Ishikawa (cell line): ENCODE data around the gene NPAS3.

Experiments used
- CEBPB ChIP-seq: IDR thresholded peaks from 2 replicates; pipeline ENCODE4 v1.6.1; 2012
- CREB1 ChIP-seq: IDR thresholded peaks from 2 replicates; pipeline ENCODE4 v1.6.1; 2012; ENCODE audit warnings: low read depth
- EGR1 ChIP-seq: IDR thresholded peaks from 2 replicates; pipeline ENCODE4 v1.6.1; 2012
- EP300 ChIP-seq: IDR thresholded peaks from 2 replicates; pipeline ENCODE4 v1.6.1; 2012; ENCODE audit warnings: borderline replicate concordance
- FOXM1 ChIP-seq: IDR thresholded peaks from 2 replicates; pipeline ENCODE4 v1.6.1; 2012; ENCODE audit warnings: low read depth, borderline replicate concordance
- MAX ChIP-seq: IDR thresholded peaks from 2 replicates; pipeline ENCODE4 v1.6.1; 2012
- NFIC ChIP-seq: IDR thresholded peaks from 2 replicates; pipeline ENCODE4 v1.6.1; 2012
- RAD21 ChIP-seq: IDR thresholded peaks from 2 replicates; pipeline ENCODE4 v1.6.1; 2012; ENCODE audit warnings: low read depth
- TAF1 ChIP-seq: IDR thresholded peaks from 2 replicates; pipeline ENCODE4 v1.6.1; 2012; ENCODE audit warnings: low read depth, mild to moderate bottlenecking
- TCF12 ChIP-seq: IDR thresholded peaks from 2 replicates; pipeline ENCODE4 v1.6.1; 2012; ENCODE audit warnings: low read depth
- TEAD4 ChIP-seq: IDR thresholded peaks from 2 replicates; pipeline ENCODE4 v1.6.1; 2012
- USF1 ChIP-seq: IDR thresholded peaks from 2 replicates; pipeline ENCODE4 v1.6.1; 2012
- YY1 ChIP-seq: IDR thresholded peaks from 2 replicates; pipeline ENCODE4 v1.6.1; 2012; ENCODE audit warnings: low read depth
- ZBTB7A ChIP-seq: IDR thresholded peaks from 2 replicates; pipeline ENCODE4 v1.6.1; 2012; ENCODE audit warnings: low read depth
- TF ChIP-seq, protein P1 (sequence below): IDR thresholded peaks from 2 replicates; pipeline ENCODE4 v1.6.1; 2012; ENCODE audit warnings: low read depth, mild to moderate bottlenecking

NPAS3 gene

DNA sequence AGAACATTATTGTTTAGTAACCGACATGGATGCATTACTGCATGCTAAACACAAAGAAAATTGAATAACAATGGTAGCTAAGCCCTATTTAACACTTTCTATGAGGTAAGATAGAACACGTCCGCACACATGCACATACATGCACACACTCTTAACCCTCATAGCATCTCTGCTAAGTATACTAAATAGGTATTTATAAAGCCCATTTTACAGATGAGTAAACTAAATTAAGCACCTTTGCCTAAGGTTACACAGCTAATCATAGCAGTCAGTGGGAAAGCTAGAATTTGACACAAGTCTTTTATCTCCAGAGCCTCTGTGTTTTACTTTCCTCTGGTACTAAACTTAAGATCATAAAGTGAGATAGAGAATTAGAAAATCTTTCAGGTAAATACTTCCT, 577.2 kb downstream of the NPAS3 start:
- TF ChIP-seq CEBPB = no peak

DNA sequence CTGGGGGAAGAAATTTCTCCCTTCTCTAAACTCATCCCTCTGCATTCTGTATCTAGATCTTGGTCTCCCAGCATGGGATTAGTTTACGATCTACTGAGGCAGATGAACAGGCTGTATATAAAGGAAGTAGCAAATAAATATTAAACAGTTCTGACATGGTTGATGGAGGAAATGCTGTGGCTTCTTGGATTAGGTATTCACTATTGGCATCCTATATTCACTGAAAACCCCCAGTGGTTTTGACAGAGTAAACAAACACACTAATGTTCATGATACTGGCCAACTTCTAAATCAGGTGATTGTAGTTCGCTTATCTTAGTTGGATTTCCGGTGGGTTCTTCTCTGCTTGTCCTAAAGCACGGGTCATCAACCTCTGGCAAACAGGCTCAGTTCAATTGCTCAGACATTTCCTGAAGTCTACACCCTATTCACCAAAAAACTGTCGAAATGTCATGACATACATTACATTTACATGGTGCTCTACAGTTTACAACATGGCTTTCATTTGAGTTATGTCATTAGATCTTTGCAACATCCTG, 578.3 kb downstream of the NPAS3 start:
- TF ChIP-seq YY1 (no peak), TAF1 (no peak), CEBPB (no peak), RAD21 (no peak), TEAD4 (no peak), MAX (no peak), TCF12 (no peak), ZBTB7A (no peak), NFIC (no peak), EGR1 (no peak)
- TF ChIP-seq, protein P1, sequence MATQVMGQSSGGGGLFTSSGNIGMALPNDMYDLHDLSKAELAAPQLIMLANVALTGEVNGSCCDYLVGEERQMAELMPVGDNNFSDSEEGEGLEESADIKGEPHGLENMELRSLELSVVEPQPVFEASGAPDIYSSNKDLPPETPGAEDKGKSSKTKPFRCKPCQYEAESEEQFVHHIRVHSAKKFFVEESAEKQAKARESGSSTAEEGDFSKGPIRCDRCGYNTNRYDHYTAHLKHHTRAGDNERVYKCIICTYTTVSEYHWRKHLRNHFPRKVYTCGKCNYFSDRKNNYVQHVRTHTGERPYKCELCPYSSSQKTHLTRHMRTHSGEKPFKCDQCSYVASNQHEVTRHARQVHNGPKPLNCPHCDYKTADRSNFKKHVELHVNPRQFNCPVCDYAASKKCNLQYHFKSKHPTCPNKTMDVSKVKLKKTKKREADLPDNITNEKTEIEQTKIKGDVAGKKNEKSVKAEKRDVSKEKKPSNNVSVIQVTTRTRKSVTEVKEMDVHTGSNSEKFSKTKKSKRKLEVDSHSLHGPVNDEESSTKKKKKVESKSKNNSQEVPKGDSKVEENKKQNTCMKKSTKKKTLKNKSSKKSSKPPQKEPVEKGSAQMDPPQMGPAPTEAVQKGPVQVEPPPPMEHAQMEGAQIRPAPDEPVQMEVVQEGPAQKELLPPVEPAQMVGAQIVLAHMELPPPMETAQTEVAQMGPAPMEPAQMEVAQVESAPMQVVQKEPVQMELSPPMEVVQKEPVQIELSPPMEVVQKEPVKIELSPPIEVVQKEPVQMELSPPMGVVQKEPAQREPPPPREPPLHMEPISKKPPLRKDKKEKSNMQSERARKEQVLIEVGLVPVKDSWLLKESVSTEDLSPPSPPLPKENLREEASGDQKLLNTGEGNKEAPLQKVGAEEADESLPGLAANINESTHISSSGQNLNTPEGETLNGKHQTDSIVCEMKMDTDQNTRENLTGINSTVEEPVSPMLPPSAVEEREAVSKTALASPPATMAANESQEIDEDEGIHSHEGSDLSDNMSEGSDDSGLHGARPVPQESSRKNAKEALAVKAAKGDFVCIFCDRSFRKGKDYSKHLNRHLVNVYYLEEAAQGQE = no peak

GRCh38 chr14:33521192-33521591, 582.5 kb downstream of the NPAS3 start:
- TF ChIP-seq USF1 = no peak

GRCh38 chr14:33524244-33524643, 585.6 kb downstream of the NPAS3 start:
- TF ChIP-seq CREB1 (no peak), TAF1 (no peak), FOXM1 (no peak), NFIC (no peak), MAX (no peak), RAD21 (no peak), ZBTB7A (no peak)
- TF ChIP-seq, protein P1 = no peak

DNA sequence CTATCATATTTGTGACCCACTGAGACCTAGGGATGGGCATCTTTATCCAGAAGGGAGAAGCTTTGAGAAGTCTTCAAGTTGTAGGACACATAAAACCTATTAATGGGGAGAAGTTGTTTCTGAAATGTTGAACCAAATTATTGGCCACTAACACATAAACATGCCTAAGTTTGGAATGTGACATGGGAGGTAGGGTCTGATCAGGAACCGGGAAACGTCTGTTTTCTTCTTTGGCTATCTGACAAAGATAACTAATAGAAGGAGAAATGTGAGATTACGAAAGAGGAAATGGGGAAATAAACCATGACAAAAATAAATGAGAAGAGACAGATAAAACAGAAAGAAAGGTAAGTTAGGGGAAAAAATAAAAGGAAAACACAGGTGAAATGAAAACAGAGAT, 586.9 kb downstream of the NPAS3 start:
- TF ChIP-seq CREB1 (no peak), NFIC (no peak), TAF1 (no peak), USF1 (no peak), CEBPB (no peak)

DNA sequence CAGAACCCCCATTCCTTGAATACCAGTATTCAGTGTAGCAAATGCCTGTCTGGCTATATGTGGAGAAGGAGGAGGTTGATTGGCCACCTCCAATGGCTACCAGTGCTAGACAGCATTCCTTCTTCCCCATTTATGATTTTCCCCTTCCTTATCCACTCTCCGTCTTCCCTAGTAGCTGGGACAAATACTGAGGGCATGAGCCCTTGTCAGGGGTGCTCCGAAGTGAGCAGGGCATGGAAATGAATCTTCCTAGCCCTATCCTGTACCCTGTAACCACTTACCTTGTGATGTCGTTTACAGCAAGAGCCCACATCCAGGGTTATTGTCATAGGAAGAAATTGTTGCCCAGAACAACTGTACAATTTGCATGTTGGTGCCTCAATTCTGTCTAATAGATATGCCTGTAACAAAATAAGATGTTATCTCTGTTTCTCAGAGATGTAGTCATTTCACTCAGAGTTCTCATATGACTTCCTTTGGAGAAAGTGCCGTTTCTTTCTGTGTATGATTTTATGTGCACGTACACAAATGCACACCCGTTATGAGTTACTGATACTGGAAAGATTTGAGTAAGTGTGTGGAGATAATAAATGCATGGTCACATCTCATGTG, 588.5 kb downstream of the NPAS3 start:
- no peak for TF ChIP-seq NFIC
- no peak for TF ChIP-seq MAX
- no peak for TF ChIP-seq ZBTB7A
- TF ChIP-seq EP300 = no peak
- no peak for TF ChIP-seq USF1
- TF ChIP-seq RAD21 = no peak
- no peak for TF ChIP-seq FOXM1
- no peak for TF ChIP-seq TCF12
- TF ChIP-seq YY1 = no peak
- TF ChIP-seq EGR1 = no peak
- no peak for TF ChIP-seq TAF1
- no peak for TF ChIP-seq TEAD4

- TF ChIP-seq TCF12 (no peak), EP300 (no peak), CREB1 (no peak), USF1 (no peak), CEBPB (no peak), YY1 (no peak), ZBTB7A (no peak), FOXM1 (no peak), TEAD4 (no peak), NFIC (no peak), MAX (no peak), RAD21 (no peak), EGR1 (no peak), TAF1 (no peak)
- TF ChIP-seq, protein P1 = no peak
These were observed 590.0 kb downstream of the NPAS3 start for GRCh38 chr14:33528655-33529054.
